Upper lobe of left lung (tissue), 4 donors: Measurements from ENCODE around the gene MSI1.

Experiments used
- POLR2A ChIP-seq, 4 donors: fragments of 450-650 bp; IDR thresholded peaks; one replicate each; pipeline ENCODE4 v1.5.1; 2016 to 2017; ENCODE audit warnings: antibody characterized with exemption in 4 of 4, mild to moderate bottlenecking in 2 of 4
- POLR2AphosphoS5 ChIP-seq, 2 donors: sonication (generic); formaldehyde crosslinking; IDR thresholded peaks; one replicate each; pipeline ENCODE4 v1.5.1; 2017; ENCODE audit warnings: antibody characterized with exemption in 2 of 2
- TF ChIP-seq, protein P1 (sequence below), 6 experiments: fragments of 450-650 bp in 4 of 6; fragments of 200-600 bp in 2 of 6; sonication (generic) in 2 of 6; IDR thresholded peaks; one replicate each; pipeline ENCODE4 v1.5.1; 2016 to 2019; ENCODE audit warnings: antibody characterized with exemption in 6 of 6

DNA sequence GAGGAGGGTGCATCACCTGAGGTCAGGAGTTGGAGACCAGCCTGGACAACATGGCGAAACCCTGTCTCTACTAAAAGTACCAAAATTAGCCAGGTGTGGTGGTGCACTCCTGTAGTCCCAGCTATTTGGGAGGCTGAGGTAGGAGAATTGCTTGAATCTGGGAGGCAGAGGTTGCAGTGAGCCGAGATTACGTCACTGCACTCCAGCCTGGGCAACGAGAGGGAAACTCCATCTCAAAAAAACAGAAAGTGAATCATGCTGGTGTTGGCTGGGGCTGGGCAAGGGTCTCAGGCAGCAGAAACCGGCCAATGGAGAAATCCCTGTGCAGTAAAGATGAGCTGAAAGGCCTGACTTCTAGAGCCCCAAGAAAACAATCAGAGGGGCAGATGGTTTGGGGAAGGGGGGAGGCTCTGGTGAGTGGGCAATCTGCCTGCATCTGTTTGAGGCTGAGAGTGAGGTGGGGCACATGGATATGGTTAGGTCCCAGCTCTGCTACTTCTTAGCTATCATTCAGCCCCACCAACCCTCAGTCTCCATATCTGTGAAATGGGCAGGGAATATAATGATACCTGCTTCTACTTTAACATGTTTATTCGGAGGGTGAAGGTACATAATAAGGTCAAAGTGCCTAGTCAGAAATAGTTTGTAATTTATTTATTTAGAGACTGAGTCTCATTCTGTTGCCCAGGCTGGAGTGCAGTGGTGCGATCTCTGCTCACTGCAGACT lies 47.7 kb upstream of the MSI1 start:
- TF ChIP-seq POLR2AphosphoS5 (IDR thresholded peaks at IDR 0.05) (no peak), POLR2A (IDR thresholded peaks at IDR 0.05) (no peak)
- TF ChIP-seq, protein P1, sequence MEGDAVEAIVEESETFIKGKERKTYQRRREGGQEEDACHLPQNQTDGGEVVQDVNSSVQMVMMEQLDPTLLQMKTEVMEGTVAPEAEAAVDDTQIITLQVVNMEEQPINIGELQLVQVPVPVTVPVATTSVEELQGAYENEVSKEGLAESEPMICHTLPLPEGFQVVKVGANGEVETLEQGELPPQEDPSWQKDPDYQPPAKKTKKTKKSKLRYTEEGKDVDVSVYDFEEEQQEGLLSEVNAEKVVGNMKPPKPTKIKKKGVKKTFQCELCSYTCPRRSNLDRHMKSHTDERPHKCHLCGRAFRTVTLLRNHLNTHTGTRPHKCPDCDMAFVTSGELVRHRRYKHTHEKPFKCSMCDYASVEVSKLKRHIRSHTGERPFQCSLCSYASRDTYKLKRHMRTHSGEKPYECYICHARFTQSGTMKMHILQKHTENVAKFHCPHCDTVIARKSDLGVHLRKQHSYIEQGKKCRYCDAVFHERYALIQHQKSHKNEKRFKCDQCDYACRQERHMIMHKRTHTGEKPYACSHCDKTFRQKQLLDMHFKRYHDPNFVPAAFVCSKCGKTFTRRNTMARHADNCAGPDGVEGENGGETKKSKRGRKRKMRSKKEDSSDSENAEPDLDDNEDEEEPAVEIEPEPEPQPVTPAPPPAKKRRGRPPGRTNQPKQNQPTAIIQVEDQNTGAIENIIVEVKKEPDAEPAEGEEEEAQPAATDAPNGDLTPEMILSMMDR (IDR thresholded peaks at IDR 0.05) = no peak
